Measurements from ENCODE around the gene IRS1. TPM values are rescaled to one million over a fixed set of nuclear protein-coding genes. Genes with fewer than 3 reads are reported as not detected.

The IRS1 gene
- total and polyA plus RNA-seq, 2 donors (not counting 1 experiment from before 2014, with no cell fraction given), result 14.3 to 29.1 TPM

GRCh38 chr2:226798422-226799210, 1.0 kb downstream of the IRS1 start:
- peaks cover 7% of the 10 kb centered on the region for H3K4me1 ChIP-seq (ENCODE audit: control insufficient read depth, extremely low read depth, insufficient read depth, low read length)
- peak; percentile 68 to 69 for DNase-seq (ENCODE audit: low read depth in 2 of 2)
- peak overlapping the region; percentile 97 for H3K4me2 ChIP-seq (ENCODE audit: extremely low read depth, insufficient read depth, low read length)
- H3K9ac ChIP-seq (ENCODE audit: insufficient read depth, low read length), result peak overlapping the region; percentile 85
- no peaks in the 10 kb centered on the region for H4K20me1 ChIP-seq (ENCODE audit: control insufficient read depth, extremely low read depth, insufficient read depth, low read length)
- TF ChIP-seq EZH2 (IDR thresholded peaks at IDR 0.05; ENCODE audit: low read length, missing control alignments) (no peak), CTCF (conservative IDR thresholded peaks at IDR 0.05 in 1 of 2, IDR thresholded peaks at IDR 0.05 in 1 of 2; ENCODE audit: low read depth in 1 of 2, low read length in 2 of 2) (peak; percentile 4 to 16)
- H2AFZ ChIP-seq (ENCODE audit: low read length), result no peak overlapping the region
- no peaks in the 10 kb centered on the region for H3K27me3 ChIP-seq (ENCODE audit: control insufficient read depth, insufficient read depth, low read length)
- peak overlapping the region; percentile 88 for H3K27ac ChIP-seq (ENCODE audit: insufficient read depth, low read length)
- H3K36me3 ChIP-seq (ENCODE audit: control insufficient read depth, insufficient read depth, low read length), result peaks cover 24% of the 10 kb centered on the region
- H3K4me3 ChIP-seq (replicated peaks in 1 of 4; ENCODE audit: control extremely low read depth in 1 of 4, insufficient read depth in 1 of 4, low read depth in 3 of 4, low read length in 4 of 4), result peak overlapping the region; percentile 59 to 96 (median 92)
- peaks cover 73% of the 10 kb centered on the region for H3K79me2 ChIP-seq (ENCODE audit: control insufficient read depth, insufficient read depth, low read length)
- no peaks in the 10 kb centered on the region for H3K9me3 ChIP-seq (ENCODE audit: control insufficient read depth, insufficient read depth, low read depth, low read length)

GRCh38 chr2:226797989-226798421, 1.6 kb downstream of the IRS1 start:
- Histone ChIP-seq H3K79me2 (ENCODE audit: control insufficient read depth, insufficient read depth, low read length) (peaks cover 79% of the 10 kb centered on the region), H3K4me2 (ENCODE audit: extremely low read depth, insufficient read depth, low read length) (peak overlapping the region; percentile 97), H3K4me1 (ENCODE audit: control insufficient read depth, extremely low read depth, insufficient read depth, low read length) (peaks cover 7% of the 10 kb centered on the region), H3K9ac (ENCODE audit: insufficient read depth, low read length) (peak overlapping the region; percentile 85), H3K9me3 (ENCODE audit: control insufficient read depth, insufficient read depth, low read depth, low read length) (no peaks in the 10 kb centered on the region), H4K20me1 (ENCODE audit: control insufficient read depth, extremely low read depth, insufficient read depth, low read length) (no peaks in the 10 kb centered on the region), H2AFZ (ENCODE audit: low read length) (no peak overlapping the region), H3K27ac (ENCODE audit: insufficient read depth, low read length) (peak overlapping the region; percentile 88), H3K36me3 (ENCODE audit: control insufficient read depth, insufficient read depth, low read length) (peaks cover 24% of the 10 kb centered on the region), H3K27me3 (ENCODE audit: control insufficient read depth, insufficient read depth, low read length) (no peaks in the 10 kb centered on the region), H3K4me3 (replicated peaks in 1 of 4; ENCODE audit: control extremely low read depth in 1 of 4, insufficient read depth in 1 of 4, low read depth in 3 of 4, low read length in 4 of 4) (peak overlapping the region; percentile 59 to 96 (median 92))
- TF ChIP-seq EZH2 (IDR thresholded peaks at IDR 0.05; ENCODE audit: low read length, missing control alignments) (no peak), CTCF (conservative IDR thresholded peaks at IDR 0.05 in 1 of 2, IDR thresholded peaks at IDR 0.05 in 1 of 2; ENCODE audit: low read depth in 1 of 2, low read length in 2 of 2) (no peak)
- DNase-seq (ENCODE audit: low read depth in 2 of 2), result peak in 1 of 2 donors; percentile 61

DNA sequence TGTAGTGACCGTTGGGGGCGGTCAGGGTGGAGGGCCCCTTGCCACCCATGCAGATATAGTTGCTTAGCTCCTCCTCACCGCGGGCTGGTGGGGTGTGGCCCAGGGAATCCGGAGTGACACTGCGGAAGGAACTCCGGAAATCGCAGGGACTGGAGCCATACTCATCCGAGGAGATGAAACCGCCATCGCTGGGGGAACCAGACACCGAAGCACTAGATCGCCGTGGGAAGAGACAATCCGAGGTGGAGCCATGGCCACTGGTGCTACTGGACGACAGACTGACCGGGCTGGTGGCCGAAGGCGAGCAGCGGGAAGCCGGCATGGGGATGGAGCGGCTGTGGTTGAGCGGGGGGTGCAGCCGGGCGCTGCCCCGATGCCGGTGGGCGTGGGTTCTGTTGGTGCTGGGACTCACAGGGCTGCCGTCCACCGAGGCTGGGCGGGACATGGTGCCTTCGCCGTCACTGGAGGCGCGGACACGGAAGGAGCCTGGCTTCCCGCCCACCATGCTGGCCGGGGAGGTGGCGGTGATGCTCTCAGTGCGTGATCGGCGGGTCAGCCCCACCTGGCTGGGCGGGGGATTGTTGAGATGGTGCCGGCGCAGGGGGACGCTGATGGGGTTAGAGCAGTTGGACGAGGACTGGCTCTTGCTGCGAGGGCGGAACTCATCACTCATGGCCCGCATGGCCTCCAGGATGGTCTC, 2.2 kb downstream of the IRS1 start:
- Histone ChIP-seq H4K20me1 (ENCODE audit: control insufficient read depth, extremely low read depth, insufficient read depth, low read length) (no peaks in the 10 kb centered on the region), H3K36me3 (ENCODE audit: control insufficient read depth, insufficient read depth, low read length) (peaks cover 24% of the 10 kb centered on the region), H3K9ac (ENCODE audit: insufficient read depth, low read length) (peak overlapping the region; percentile 85), H3K4me2 (ENCODE audit: extremely low read depth, insufficient read depth, low read length) (peak overlapping the region; percentile 97), H3K4me3 (replicated peaks in 1 of 4; ENCODE audit: control extremely low read depth in 1 of 4, insufficient read depth in 1 of 4, low read depth in 3 of 4, low read length in 4 of 4) (peak overlapping the region; percentile 59 to 96 (median 92)), H3K27me3 (ENCODE audit: control insufficient read depth, insufficient read depth, low read length) (no peaks in the 10 kb centered on the region), H3K4me1 (ENCODE audit: control insufficient read depth, extremely low read depth, insufficient read depth, low read length) (peaks cover 7% of the 10 kb centered on the region), H3K9me3 (ENCODE audit: control insufficient read depth, insufficient read depth, low read depth, low read length) (no peaks in the 10 kb centered on the region), H3K79me2 (ENCODE audit: control insufficient read depth, insufficient read depth, low read length) (peaks cover 85% of the 10 kb centered on the region), H3K27ac (ENCODE audit: insufficient read depth, low read length) (peak overlapping the region; percentile 88), H2AFZ (ENCODE audit: low read length) (no peak overlapping the region)
- peak in 1 of 2 donors; percentile 78 for DNase-seq (ENCODE audit: low read depth in 2 of 2)
- TF ChIP-seq EZH2 (IDR thresholded peaks at IDR 0.05; ENCODE audit: low read length, missing control alignments), result no peak
- TF ChIP-seq CTCF (conservative IDR thresholded peaks at IDR 0.05 in 1 of 2, IDR thresholded peaks at IDR 0.05 in 1 of 2; ENCODE audit: low read depth in 1 of 2, low read length in 2 of 2), result no peak

Data from fibroblast of lung (primary cell).